Omental fat pad (tissue), 4 donors: ENCODE data around the gene KASH5. TPM values are rescaled to one million over a fixed set of nuclear protein-coding genes. Genes with fewer than 3 reads are reported as not detected.

Experiments
- ATAC-seq: fragments of 150-250 bp; one replicate; pipeline ENCODE4 v1.9.1; 2016; ENCODE audit warnings: mild to moderate bottlenecking, moderate library complexity; ENCODE audit not compliant: low FRiP score
- DNase-seq: peaks from one replicate; pipeline ENCODE4 v3.0.0-alpha.2; 2019; ENCODE audit warnings: low spot score
- total RNA-seq, 4 donors: library from RNA; depleted of rRNA; stranded (reverse); fragments of >200 nt; gene quantifications; one replicate each; pipeline ENCODE4 v1.1.0, GENCODE V29; 2016
- TF ChIP-seq, protein P1 (sequence below), 3 donors: fragments of 450-650 bp; IDR thresholded peaks; one replicate each; pipeline ENCODE4 v1.5.1; 2016 to 2017; ENCODE audit warnings: antibody characterized with exemption in 3 of 3, mild to moderate bottlenecking in 3 of 3, moderate library complexity in 2 of 3

Gene KASH5, protein sequence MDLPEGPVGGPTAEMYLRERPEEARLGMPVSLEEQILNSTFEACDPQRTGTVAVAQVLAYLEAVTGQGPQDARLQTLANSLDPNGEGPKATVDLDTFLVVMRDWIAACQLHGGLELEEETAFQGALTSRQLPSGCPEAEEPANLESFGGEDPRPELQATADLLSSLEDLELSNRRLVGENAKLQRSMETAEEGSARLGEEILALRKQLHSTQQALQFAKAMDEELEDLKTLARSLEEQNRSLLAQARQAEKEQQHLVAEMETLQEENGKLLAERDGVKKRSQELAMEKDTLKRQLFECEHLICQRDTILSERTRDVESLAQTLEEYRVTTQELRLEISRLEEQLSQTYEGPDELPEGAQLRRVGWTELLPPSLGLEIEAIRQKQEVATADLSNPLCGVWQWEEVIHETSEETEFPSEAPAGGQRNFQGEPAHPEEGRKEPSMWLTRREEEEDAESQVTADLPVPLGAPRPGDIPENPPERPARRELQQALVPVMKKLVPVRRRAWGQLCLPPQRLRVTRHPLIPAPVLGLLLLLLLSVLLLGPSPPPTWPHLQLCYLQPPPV
- total RNA-seq = under 1 TPM in 1 of 4 donors, not detected in 3; 0.56 TPM

DNA sequence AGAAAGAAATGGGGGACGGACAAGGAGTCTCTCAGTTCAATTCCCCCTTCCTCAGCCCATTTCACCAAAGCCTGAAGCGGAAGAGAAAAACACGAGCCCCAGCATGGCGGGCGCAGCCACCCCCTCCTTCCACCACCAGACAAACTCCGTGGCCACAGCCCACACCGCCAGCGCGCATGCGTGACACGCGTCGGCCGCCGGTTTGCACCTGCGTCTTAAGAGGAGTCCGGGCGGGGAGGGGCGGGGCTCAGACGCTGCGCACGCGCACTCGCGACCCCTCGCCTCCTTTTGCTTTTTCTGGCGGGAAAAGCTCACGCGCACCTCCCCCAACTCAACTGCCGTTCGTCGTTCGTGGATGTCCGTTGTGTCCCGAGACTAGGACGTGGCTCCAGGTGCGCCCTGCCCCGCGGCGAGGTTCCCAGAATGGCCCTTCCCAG is at the start of gene KASH5:
TSS of gene KASH5 (plus strand) at position 314 of the 437 bp plus-strand sequence. CDS start 2,635 bp downstream, outside the sequence.
- DNase-seq (no peak), ATAC-seq (no peak)
- TF ChIP-seq, protein P1, sequence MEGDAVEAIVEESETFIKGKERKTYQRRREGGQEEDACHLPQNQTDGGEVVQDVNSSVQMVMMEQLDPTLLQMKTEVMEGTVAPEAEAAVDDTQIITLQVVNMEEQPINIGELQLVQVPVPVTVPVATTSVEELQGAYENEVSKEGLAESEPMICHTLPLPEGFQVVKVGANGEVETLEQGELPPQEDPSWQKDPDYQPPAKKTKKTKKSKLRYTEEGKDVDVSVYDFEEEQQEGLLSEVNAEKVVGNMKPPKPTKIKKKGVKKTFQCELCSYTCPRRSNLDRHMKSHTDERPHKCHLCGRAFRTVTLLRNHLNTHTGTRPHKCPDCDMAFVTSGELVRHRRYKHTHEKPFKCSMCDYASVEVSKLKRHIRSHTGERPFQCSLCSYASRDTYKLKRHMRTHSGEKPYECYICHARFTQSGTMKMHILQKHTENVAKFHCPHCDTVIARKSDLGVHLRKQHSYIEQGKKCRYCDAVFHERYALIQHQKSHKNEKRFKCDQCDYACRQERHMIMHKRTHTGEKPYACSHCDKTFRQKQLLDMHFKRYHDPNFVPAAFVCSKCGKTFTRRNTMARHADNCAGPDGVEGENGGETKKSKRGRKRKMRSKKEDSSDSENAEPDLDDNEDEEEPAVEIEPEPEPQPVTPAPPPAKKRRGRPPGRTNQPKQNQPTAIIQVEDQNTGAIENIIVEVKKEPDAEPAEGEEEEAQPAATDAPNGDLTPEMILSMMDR (IDR thresholded peaks at IDR 0.05) = no peak

DNA sequence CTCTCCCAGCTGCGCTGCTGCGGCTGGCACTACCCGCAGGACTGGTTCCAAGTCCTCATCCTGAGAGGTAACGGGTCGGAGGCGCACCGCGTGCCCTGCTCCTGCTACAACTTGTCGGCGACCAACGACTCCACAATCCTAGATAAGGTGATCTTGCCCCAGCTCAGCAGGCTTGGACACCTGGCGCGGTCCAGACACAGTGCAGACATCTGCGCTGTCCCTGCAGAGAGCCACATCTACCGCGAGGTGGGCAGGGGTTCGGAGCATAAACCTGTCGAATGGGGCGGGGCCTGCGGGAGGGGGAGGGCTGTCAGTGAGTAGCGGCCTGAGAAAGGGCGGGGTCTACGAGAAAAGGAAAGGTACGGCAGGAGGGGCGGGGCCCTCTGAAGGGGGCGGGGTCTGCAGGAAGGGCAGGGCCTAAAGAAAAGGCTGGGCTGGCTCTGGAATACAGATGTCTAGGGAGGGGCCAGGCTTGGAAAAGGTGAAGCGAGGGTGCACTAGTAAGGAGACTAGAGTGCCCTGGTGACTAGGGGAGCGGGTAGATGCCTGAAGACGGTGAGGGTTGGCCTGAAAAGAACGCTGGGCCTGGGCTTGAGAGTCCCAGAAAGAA is 49.3 kb upstream of the KASH5 start:
- TF ChIP-seq, protein P1 (IDR thresholded peaks at IDR 0.05) = no peak
- DNase-seq = peak; percentile 73
- peak; percentile 70 for ATAC-seq

DNA sequence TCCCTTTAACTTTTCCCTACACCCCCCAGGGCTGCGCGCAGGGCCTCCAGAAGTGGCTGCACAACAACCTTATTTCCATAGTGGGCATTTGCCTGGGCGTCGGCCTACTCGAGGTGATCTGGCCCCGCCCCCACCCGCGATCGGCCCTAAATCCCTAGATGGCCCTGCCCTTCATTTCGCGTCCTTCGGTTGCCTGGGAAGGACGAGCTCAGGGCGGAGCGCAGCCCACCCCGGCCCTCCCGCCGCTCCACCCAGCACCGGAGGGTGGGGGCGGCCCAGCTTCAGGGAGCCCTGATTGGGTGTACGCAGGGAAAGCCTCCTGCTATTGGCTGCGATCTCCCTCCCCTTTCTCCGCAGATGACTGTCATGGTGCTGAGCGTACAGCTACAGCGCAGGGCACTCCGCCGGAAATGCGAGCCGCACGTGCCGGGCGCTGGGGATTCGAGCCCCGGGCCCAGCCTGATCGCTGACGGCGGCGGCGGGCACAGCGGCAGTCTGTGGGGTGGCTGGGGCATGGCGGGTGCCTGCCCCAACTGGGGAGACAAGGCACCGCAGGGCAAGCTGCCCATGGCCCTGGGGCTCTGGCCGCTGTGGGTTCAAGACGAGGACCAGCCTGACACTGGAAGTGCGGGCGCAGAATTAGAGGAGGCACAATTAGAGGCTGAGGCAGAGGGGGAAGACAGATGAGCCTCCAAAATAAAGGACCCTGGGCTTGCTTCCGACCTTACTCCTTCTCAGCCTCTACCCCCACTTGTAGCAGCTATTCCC is 48.6 kb upstream of the KASH5 start:
- peak; percentile 94 for ATAC-seq

DNA sequence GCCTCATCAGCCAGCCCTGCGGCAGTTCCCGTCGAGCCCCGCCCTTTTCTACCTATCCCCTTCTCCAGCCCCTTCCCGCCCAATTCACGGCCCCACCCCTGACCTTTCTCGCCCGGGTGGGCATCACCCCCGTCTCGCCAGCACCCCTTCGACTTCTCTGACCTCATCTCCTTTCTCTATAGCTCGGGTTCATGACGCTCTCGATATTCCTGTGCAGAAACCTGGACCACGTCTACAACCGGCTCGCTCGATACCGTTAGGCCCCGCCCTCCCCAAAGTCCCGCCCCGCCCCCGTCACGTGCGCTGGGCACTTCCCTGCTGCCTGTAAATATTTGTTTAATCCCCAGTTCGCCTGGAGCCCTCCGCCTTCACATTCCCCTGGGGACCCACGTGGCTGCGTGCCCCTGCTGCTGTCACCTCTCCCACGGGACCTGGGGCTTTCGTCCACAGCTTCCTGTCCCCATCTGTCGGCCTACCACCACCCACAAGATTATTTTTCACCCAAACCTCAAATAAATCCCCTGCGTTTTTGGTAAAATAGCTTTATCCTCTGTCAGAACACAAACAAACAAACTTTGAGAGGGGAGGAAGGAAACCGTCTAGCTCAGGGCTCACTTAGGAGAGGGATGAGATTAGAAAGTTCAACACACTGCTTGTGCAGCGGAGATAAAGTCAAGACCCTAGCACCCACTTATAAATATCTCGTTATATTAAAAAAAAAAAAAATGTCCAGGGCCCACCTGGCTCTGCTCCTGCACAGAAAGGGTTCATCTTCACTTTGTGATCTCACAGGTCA is 47.8 kb upstream of the KASH5 start:
- DNase-seq (no peak), ATAC-seq (peak; percentile 51)
- TF ChIP-seq, protein P1 (IDR thresholded peaks at IDR 0.05) = no peak

More for the DNA sequence above, 48.6 kb upstream of the KASH5 start:
- TF ChIP-seq, protein P1 (IDR thresholded peaks at IDR 0.05) = no peak
- DNase-seq = peak; percentile 54

DNA sequence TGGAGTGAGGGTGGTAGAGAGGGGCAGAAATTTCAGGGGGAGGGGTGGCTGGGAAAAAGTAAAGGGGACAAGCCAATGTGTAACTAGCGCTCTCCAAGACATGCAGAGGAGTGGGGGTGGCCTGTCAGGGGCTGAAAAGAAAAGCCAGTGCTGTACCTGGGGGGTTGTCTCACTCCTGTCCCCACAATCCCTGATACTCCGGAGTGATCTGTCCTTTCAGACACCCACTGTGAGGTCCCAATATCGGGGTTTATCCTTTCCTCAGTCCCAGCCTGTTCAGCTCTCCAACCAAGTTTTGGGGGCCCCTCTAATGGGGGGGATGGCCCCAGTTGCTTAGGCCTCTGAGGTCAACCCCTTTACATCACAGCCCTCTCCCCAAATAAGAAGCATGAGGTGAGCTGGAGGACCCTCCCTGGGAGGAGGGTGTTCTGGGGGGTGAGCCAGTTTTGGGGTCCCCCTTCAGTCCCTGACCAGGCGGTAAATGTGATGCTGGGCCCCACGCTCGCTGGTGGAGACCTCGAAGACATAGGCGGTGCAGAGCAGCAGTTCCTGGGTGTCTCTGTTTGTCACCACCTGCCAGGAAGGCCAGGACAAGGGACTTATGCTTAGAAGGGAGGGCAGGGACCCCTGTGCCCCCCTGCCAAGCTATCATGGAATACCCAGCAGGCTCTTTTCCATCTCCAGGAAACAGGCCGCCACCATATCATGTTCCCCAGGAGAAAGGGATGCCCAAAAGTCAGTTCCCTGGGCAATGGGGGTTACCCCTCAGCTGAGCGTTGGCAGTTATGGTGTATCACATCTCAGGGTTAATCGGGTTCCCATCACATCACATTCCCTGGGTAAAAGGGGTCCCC is 47.0 kb upstream of the KASH5 start:
- no peak for DNase-seq
- ATAC-seq = no peak
- TF ChIP-seq, protein P1 (IDR thresholded peaks at IDR 0.05) = no peak
